ENCODE data around the gene ENO4.

ENO4 gene

DNA sequence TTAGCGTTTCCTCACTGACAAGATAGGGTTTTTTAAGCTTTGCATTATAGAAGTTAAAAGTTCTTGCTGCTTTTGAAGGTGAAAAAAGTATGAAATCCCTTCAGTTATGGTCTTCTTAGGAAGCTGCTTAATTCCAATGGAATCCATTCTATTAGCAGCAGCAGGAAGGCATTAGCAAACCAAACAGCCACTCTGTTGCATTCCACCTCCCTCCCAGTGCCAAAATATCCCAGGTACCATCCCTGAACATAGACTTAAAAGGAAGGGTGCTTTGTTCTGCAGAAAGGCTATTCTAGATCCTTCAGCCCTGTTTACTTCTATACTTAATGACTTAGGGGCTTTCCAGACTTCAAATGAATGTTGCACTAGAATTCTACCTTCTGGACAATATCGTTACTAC, 23.8 kb downstream of the ENO4 start:
- in situ Hi-C loops (cut with MboI; ENCODE audit: low sequenced_read_pairs, unreplicated experiment): no loop called here
- no peak for DNase-seq (ENCODE audit: low spot score)
- TF ChIP-seq, protein P1, sequence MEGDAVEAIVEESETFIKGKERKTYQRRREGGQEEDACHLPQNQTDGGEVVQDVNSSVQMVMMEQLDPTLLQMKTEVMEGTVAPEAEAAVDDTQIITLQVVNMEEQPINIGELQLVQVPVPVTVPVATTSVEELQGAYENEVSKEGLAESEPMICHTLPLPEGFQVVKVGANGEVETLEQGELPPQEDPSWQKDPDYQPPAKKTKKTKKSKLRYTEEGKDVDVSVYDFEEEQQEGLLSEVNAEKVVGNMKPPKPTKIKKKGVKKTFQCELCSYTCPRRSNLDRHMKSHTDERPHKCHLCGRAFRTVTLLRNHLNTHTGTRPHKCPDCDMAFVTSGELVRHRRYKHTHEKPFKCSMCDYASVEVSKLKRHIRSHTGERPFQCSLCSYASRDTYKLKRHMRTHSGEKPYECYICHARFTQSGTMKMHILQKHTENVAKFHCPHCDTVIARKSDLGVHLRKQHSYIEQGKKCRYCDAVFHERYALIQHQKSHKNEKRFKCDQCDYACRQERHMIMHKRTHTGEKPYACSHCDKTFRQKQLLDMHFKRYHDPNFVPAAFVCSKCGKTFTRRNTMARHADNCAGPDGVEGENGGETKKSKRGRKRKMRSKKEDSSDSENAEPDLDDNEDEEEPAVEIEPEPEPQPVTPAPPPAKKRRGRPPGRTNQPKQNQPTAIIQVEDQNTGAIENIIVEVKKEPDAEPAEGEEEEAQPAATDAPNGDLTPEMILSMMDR (IDR thresholded peaks at IDR 0.05; ENCODE audit: borderline replicate concordance, control extremely low read depth, extremely low read depth, insufficient read depth, missing control alignments): no peak

DNA sequence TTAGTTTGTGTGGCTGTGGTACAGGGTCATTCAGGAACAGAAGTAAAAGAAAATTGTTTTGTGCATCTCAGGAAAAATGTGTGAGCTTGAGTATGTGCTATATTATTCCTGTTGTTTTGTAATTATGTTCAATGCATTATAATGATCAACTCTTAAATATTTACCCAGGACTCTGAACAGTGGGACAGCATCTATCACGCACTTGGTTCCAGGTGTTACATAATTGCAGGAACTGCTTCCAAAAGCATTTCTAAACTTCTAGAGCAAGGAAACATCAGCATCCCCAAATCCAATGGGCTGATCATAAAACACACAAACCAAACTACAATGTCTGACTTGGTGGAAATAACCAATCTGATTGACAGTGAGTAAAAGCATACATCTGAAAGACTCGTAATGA, 26.6 kb downstream of the ENO4 start:
- in situ Hi-C loops (cut with MboI; ENCODE audit: low sequenced_read_pairs, unreplicated experiment): no loop called here
- TF ChIP-seq, protein P1 (IDR thresholded peaks at IDR 0.05; ENCODE audit: borderline replicate concordance, control extremely low read depth, extremely low read depth, insufficient read depth, missing control alignments): no peak
- no peak for DNase-seq (ENCODE audit: low spot score)

DNA sequence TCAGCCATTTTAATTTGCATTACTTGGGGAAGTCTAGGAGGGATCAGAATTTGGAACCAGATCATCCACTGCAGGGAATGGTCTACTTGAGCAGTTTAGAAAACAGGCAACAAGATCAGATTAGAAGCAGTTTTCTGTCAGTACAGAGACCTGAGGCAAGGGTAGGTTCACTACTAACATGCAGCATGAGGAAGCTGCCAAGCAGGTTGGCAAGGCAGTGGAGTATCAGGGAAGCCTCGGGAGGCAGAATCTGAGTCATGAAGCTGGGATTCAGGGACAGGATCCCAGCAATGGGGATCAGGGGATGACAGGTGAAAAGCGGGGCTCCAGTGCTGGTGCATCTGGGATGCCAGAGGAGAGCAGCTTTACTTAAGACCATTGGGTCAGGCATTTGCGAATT, 28.1 kb downstream of the ENO4 start:
- in situ Hi-C loops (cut with MboI; ENCODE audit: low sequenced_read_pairs, unreplicated experiment): no loop called here
- TF ChIP-seq, protein P1 (IDR thresholded peaks at IDR 0.05; ENCODE audit: borderline replicate concordance, control extremely low read depth, extremely low read depth, insufficient read depth, missing control alignments): no peak
- DNase-seq (ENCODE audit: low spot score): no peak

DNA sequence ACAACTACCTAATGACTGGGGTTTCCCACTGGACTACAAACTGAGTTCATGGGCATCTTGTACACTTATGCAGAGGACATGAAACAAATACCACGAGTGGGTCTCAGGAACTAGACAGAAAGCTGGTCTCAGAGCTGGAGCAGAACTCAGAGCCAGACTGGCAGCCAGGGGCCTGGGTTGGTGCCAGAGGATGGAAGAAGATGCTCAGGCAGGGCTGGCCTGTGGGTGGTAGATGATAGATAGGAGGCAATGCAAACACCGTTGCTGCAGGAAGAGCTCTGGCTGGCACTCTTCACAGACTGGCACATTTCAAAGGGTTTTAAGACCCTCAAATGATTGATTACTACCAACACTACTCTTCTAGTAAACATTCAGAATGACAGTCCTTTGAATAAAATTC, 28.8 kb downstream of the ENO4 start:
- DNase-seq (ENCODE audit: low spot score): no peak
- in situ Hi-C loops (cut with MboI; ENCODE audit: low sequenced_read_pairs, unreplicated experiment): no loop called here
- TF ChIP-seq, protein P1 (IDR thresholded peaks at IDR 0.05; ENCODE audit: borderline replicate concordance, control extremely low read depth, extremely low read depth, insufficient read depth, missing control alignments): no peak

DNA sequence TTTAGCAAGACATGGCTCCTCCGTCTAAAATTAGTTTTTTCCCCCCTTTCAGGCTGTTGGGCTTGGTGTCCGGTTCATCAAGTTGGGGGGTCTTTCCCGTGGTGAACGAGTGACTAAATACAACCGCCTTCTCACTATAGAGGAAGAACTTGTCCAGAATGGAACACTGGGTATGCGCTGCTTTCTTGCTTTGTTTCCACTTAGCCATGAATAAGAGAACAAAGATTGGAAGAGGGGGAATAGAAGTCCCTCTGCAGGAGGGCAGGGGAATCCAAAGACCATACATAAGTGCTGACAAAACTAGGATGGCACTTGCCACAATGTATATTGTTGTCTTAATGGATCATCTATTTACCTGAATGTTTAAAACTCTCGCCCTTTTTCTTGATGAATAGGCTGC, 30.5 kb downstream of the ENO4 start:
- in situ Hi-C loops (cut with MboI; ENCODE audit: low sequenced_read_pairs, unreplicated experiment): no loop called here
- DNase-seq (ENCODE audit: low spot score): no peak
- TF ChIP-seq, protein P1 (IDR thresholded peaks at IDR 0.05; ENCODE audit: borderline replicate concordance, control extremely low read depth, extremely low read depth, insufficient read depth, missing control alignments): no peak

DNA sequence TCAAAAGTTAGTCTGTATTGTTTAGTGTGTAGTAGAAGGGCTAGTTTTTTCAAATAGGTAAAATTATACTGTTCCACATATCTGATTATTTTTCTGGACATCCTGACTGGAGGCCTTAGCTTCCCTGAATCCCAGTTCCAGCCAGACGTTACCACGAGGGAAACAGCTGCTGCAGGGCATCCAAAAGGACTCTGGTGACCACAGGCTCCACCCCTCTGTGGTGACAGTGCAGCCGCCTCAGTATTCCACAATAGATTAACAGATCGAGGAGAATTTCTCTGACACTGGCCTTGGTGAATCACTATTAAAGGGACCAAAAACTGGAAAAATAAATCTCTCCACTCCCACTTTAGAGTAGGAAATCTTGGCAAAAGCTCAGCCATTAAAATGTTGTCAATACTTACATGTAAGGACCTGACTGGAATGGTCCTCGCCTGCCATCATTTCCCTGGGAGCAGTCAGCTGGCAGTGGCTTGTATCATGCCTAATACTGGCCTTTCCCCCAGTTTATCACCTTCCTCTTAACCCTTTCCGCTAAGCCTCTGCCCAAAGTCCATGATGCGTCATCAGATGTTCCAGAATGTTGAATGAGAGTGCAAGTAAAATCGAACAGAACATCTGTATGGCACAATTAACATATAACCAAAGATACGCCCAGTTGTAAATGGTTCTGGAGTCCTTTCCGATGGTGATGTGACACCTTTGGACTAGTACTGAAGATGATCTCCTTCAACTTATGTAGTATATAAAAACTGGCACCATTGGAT, 31.6 kb downstream of the ENO4 start:
- no peak for DNase-seq (ENCODE audit: low spot score)
- in situ Hi-C loops (cut with MboI; ENCODE audit: low sequenced_read_pairs, unreplicated experiment): no loop called here

More for the DNA sequence above, 31.6 kb downstream of the ENO4 start:
- TF ChIP-seq, protein P1 (IDR thresholded peaks at IDR 0.05; ENCODE audit: borderline replicate concordance, control extremely low read depth, extremely low read depth, insufficient read depth, missing control alignments): no peak

Measured in GM13976 (cell line).